ENCODE measurements around the gene CCDC68.

CCDC68 gene

DNA sequence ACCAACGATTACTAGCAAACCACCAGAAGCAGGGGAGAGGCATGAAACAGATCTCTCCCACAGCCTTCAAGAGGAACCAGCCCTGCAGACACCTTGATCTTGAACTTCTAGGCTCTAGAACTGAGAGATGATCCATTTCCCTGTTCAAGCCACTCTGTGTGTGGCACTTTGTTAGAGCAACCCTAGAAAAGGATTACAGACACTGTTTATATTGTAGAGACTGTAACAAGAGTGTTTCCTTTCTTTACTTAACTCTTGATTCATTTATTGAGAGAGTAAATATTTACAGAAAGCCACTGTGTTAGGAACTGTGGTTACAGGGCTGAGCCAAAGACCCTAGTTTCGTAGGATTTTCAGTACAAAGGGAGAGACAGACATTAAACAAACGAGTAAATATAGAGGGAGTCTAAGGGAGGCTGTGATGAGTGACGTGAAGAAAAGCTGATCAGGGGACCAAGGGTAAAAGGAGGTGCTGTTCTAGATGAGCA, 10.9 kb downstream of the CCDC68 start:
- Histone ChIP-seq H3K36me3 (ENCODE audit: control insufficient read depth, insufficient read depth, low read length) (no peaks in the 10 kb centered on the region), H3K4me3 (replicated peaks; ENCODE audit: low read depth, low read length) (no peak overlapping the region), H3K27me3 (replicated peaks; ENCODE audit: control insufficient read depth, insufficient read depth, low read length) (no peaks in the 10 kb centered on the region)
- DNase-seq (ENCODE audit: extremely low read depth, insufficient read length) = no peak
- TF ChIP-seq, protein P1, sequence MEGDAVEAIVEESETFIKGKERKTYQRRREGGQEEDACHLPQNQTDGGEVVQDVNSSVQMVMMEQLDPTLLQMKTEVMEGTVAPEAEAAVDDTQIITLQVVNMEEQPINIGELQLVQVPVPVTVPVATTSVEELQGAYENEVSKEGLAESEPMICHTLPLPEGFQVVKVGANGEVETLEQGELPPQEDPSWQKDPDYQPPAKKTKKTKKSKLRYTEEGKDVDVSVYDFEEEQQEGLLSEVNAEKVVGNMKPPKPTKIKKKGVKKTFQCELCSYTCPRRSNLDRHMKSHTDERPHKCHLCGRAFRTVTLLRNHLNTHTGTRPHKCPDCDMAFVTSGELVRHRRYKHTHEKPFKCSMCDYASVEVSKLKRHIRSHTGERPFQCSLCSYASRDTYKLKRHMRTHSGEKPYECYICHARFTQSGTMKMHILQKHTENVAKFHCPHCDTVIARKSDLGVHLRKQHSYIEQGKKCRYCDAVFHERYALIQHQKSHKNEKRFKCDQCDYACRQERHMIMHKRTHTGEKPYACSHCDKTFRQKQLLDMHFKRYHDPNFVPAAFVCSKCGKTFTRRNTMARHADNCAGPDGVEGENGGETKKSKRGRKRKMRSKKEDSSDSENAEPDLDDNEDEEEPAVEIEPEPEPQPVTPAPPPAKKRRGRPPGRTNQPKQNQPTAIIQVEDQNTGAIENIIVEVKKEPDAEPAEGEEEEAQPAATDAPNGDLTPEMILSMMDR (IDR thresholded peaks at IDR 0.05; ENCODE audit: insufficient read depth, low read length, poor library complexity, severe bottlenecking) = no peak

DNA sequence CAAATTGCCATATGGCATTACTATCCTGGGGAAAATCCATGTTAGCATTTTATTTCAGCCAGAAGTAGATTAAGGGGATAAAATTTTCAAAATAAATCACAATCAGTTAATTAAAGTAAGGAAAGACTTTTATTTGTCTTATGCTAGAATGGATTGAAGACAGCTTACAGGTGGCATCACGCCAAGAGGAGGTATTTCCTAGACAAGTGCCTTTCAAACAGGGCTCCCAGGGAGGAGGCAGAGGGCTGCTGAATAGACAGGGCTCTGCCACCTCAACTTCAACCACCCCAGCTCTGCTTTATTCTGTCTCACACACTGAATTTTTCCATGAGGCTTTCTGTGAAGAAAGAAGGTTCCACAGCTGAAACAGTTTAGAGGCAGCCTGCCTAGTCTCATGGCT, 12.2 kb downstream of the CCDC68 start:
- no peaks in the 10 kb centered on the region for H3K27me3 ChIP-seq (replicated peaks; ENCODE audit: control insufficient read depth, insufficient read depth, low read length)
- H3K36me3 ChIP-seq (ENCODE audit: control insufficient read depth, insufficient read depth, low read length) = no peaks in the 10 kb centered on the region
- H3K4me3 ChIP-seq (replicated peaks; ENCODE audit: low read depth, low read length) = no peak overlapping the region
- no peak for DNase-seq (ENCODE audit: extremely low read depth, insufficient read length)
- TF ChIP-seq, protein P1 (IDR thresholded peaks at IDR 0.05; ENCODE audit: insufficient read depth, low read length, poor library complexity, severe bottlenecking) = no peak

DNA sequence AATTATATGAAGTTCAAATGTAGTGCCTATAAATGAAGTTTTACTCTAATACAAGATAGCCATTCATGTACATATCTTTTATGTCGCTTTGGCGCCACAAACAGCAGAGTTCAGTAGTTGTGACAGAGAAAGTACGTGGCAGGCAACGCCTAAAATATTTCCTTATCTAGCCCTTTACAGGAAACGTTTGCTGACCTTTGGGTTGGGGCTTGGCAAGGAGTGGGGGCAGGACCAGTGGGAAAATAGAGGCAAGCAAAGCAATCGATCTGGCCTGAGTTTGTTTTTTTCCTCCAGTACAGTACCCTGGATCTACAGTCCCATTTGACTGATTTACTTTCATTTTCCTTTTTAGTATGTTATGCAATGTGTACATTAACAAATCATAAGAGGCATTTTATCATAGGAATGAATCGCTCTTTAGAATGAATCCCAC, 13.1 kb downstream of the CCDC68 start:
- peak; percentile 17 for DNase-seq (ENCODE audit: extremely low read depth, insufficient read length)
- TF ChIP-seq, protein P1 (IDR thresholded peaks at IDR 0.05; ENCODE audit: insufficient read depth, low read length, poor library complexity, severe bottlenecking) = no peak
- Histone ChIP-seq H3K27me3 (replicated peaks; ENCODE audit: control insufficient read depth, insufficient read depth, low read length) (no peaks in the 10 kb centered on the region), H3K4me3 (replicated peaks; ENCODE audit: low read depth, low read length) (peak overlapping the region; percentile 49), H3K36me3 (ENCODE audit: control insufficient read depth, insufficient read depth, low read length) (no peaks in the 10 kb centered on the region)

DNA sequence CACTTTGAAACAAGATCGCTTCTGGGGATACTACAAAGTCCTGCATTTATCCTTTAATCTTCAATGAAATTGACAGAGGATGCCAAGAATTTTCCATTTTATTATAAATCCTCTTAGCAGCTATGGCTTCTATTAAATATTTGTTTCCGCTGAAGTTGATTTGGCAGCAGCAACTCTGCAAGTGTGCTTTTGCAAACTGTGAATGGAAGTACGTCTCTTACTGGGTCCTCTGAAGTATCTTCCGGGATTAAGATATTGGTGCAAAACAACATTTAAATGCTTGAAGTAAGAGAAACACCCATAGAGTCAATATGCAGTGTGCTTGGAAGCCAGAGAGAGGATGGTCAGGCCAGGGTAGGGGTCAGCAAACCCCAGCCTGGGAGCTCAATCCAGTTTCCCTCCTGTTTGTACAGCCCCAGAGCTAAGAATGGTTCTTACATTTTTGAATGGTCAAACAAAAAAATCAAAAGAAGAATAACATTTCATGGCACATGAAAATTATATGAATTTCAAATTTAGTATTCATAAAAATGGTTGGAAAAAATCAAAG, 13.6 kb downstream of the CCDC68 start:
- no peaks in the 10 kb centered on the region for H3K27me3 ChIP-seq (replicated peaks; ENCODE audit: control insufficient read depth, insufficient read depth, low read length)
- TF ChIP-seq, protein P1 (IDR thresholded peaks at IDR 0.05; ENCODE audit: insufficient read depth, low read length, poor library complexity, severe bottlenecking) = no peak
- no peak for DNase-seq (ENCODE audit: extremely low read depth, insufficient read length)
- no peak overlapping the region for H3K4me3 ChIP-seq (replicated peaks; ENCODE audit: low read depth, low read length)
- no peaks in the 10 kb centered on the region for H3K36me3 ChIP-seq (ENCODE audit: control insufficient read depth, insufficient read depth, low read length)

DNA sequence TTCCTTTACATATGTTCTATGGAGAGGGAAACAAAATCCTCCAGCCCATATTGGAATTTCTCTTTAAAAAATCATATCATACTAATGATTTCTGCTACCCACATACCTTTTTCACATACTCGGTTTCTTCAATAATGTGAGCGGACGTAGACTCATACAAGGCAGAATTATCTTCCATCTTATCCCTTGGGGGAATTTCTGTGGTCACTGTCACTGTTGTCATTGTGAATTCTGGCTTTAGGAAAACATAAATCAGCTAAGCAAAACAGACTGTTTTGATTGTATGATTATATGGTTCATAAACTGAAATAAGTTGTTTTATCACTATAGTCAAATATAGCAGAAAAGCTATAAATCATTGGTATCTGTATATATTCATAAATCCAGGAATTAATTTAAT, 16.7 kb downstream of the CCDC68 start:
- H3K36me3 ChIP-seq (ENCODE audit: control insufficient read depth, insufficient read depth, low read length) = no peaks in the 10 kb centered on the region
- no peaks in the 10 kb centered on the region for H3K27me3 ChIP-seq (replicated peaks; ENCODE audit: control insufficient read depth, insufficient read depth, low read length)
- TF ChIP-seq, protein P1 (IDR thresholded peaks at IDR 0.05; ENCODE audit: insufficient read depth, low read length, poor library complexity, severe bottlenecking) = no peak
- no peak for DNase-seq (ENCODE audit: extremely low read depth, insufficient read length)
- no peak overlapping the region for H3K4me3 ChIP-seq (replicated peaks; ENCODE audit: low read depth, low read length)

DNA sequence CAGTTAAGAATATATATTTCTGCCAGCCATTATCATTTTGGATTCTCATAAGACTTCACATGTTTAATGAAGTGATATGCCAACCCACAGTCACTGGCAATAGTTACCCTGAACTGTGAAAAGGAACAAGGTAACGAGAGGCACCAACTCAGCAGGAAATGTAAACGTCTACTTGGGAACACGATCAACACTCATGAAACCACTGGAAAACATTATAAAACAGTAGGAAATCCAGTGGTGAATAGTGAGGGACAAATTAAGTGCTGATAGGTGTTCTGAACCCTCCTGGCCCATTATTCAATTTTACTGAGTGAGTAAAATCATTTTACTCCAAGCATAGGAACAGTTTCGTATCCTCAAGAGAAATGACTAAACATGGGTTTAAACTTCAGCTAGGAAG, 17.1 kb downstream of the CCDC68 start:
- no peak overlapping the region for H3K4me3 ChIP-seq (replicated peaks; ENCODE audit: low read depth, low read length)
- H3K27me3 ChIP-seq (replicated peaks; ENCODE audit: control insufficient read depth, insufficient read depth, low read length) = no peaks in the 10 kb centered on the region
- TF ChIP-seq, protein P1 (IDR thresholded peaks at IDR 0.05; ENCODE audit: insufficient read depth, low read length, poor library complexity, severe bottlenecking) = no peak
- no peak for DNase-seq (ENCODE audit: extremely low read depth, insufficient read length)
- no peaks in the 10 kb centered on the region for H3K36me3 ChIP-seq (ENCODE audit: control insufficient read depth, insufficient read depth, low read length)
